Stimulated activated CD8-positive, alpha-beta memory T cell treated with anti-CD3 and anti-CD28 coated beads, Interleukin-2, amount 100 ng/mL, for 48 hours (primary cell): ENCODE measurements around the gene GAB3.
A peak's percentile ranks its signal among the peaks of the same experiment; 100 is the strongest.

ENCODE experiments used
- DNase-seq, 2 donors: peaks; one replicate each; pipeline ENCODE4 v3.0.0-alpha.2; 2020; ENCODE audit warnings: low read depth in 2 of 2

The GAB3 gene, protein sequence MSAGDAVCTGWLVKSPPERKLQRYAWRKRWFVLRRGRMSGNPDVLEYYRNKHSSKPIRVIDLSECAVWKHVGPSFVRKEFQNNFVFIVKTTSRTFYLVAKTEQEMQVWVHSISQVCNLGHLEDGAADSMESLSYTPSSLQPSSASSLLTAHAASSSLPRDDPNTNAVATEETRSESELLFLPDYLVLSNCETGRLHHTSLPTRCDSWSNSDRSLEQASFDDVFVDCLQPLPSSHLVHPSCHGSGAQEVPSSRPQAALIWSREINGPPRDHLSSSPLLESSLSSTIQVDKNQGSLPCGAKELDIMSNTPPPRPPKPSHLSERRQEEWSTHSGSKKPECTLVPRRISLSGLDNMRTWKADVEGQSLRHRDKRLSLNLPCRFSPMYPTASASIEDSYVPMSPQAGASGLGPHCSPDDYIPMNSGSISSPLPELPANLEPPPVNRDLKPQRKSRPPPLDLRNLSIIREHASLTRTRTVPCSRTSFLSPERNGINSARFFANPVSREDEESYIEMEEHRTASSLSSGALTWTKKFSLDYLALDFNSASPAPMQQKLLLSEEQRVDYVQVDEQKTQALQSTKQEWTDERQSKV

DNA sequence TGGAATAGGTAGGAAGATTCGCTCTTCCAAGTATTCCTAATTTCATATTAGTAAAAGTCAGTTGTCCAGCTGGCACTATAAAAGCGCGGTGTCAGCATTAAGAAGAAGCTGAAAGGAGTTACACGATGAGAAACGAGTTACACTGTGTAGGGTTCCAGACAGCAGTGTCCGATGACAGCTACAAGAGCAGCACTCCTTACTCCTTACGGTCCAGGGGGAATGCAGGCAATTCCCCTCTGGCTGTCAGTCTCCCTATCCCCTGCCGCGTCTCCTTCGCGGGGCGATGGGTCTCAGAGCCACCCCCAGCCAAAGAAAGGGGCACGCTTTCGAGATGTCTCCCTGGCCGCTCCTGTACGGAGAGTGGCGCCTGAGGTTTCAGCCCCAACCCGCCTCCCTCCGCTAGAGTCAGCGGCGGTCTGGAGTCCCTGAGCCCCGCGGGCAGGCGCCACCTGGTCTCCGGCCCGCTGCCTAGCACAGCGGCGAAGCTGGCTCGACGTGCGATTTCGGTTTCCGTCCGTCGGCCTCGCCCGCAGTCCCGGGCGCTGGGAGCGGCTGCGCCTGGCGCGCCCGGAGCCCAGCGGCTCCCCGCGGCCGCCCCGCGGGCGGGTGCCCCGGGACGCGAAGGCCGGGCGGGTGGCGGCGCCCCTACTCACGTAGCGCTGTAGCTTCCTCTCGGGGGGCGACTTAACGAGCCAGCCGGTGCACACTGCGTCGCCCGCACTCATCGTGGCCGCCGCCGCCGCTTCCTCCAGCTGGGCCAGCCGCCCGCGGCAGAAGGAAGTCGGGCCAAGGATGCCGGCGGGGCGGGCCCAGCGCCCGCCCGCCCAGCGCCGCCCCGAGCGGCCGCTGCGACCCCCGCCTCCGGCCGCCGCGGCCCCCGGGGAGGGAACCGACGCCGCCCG is at the start of gene GAB3:
Gene GAB3 (minus strand): TSS at position 777 of the 902 bp plus-strand sequence. CDS start 52 bp downstream, at position 725.
- DNase-seq: no peak

DNA sequence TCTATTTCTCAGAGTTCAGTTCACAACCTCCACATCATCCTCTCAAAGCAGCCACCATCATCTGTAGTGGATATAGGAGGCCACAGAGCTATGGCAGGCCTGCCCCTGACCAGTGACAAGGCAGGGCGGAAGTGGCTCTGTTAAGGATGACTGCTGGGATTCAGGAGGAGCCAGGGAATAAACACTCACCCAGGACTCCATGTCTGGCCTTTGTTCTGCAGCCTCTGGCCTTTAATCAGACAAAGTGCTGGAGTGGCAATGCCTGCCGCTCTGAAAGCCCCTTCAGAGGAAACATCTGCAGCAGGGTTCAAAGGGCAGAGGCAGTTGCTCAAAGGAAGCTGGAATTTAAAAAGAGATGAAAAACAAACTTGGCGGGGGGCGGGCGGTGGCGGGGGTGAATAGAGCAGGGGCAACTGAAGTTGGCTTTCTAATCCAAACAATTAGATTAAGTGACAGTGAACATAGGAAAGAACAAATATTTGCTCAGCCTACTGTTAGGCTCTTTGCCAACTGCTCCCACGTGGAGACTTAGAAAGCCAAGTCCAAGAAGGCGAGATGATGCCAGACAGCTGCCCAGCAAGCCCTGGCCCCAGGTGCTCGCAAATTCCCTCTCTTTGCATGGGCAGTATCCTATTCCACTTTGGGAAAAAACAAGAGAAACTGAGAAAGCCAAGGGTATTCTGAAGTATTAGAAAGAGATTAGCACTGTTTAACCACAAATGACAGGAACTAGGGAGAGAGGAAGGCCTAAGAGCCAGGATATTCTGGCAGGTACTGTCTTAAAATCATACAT is 48.9 kb upstream of the GAB3 start:
- DNase-seq: no peak

DNA sequence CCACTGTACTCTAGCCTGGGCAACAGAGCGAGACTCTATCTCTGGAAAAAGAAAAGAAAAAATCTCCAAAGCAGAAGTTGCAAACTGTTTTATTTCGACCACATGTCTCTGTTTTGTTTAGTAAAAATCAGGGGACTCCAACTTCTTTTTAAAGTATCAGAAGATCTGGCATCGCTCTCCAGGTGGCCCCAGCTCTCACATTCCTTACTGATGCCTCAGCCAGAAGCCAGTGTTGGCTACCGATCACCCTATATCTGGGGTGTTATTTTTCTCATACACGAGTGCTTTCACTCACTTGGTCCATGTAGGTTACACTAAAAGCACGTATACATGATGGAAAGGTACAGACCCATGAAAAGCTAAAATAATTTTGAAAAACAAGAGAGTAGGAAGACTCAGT is 46.1 kb upstream of the GAB3 start:
- no peak for DNase-seq

DNA sequence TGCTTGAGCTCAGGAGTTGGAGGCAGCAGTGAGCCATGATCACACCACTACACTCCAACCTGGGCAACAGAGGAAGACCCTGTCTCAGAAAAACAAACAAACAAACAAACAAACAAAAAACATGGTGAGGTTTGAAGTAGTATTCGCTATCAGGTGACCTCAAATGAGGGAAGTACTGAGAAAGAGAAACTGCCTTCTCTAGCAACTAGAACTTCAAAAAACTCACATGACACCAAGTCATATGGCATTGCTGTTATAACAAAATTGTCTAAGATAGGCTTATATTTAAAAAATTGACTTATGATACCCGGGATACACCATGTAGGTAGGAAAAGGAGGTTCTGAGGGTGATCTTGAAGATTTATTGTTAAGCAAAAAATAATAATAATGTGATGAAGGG is 44.1 kb upstream of the GAB3 start:
- no peak for DNase-seq

DNA sequence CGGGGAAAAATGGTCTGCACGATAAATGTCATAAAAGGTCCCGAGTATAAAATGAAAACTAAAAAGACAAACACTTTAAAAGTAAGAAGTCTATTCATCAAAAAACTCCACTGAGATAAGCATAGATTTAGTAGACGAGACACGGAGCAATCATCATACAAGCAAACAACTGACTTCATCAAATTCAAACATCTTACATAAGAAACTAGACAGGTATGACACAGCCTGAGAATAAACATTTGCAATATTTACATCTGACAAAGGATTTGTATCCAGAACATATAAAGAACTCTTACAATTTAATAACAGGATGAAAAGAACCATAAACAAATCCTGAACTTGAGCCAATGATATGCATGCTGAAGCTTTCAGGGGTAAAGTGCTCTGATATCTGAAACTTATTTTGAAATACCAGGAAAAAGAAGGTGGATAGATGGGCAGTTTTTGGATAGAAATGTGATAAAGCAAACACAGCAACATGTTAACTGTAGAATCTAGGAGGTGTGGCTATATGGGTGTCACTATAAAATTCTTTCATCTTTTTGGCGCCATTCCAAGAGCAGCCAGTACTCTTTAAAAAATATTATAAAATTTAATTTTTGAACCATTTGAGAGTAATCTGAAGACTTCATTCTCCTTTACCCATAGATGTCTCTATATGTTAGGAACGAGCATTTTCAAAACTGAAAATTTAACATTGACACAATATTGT is 42.4 kb upstream of the GAB3 start:
- DNase-seq: no peak

DNA sequence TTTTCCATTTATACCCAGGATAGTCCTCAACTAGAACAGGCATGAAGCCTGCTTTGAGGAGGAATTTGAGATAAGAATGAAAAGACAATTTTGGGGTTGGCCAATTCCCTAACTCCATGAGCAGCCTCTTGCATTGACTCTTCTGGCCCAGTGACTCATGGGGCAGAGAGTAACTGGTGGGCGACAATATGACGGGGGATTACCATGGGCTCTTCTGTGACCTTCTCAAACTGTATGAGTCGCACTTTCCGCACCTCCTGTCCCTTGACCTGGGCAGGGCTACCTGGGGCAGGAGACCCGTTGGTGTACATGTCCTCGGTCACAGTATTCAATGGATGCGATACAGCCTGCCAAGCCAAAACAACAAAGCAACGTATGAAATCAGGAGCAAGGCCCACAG is 41.1 kb upstream of the GAB3 start:
- no peak for DNase-seq

DNA sequence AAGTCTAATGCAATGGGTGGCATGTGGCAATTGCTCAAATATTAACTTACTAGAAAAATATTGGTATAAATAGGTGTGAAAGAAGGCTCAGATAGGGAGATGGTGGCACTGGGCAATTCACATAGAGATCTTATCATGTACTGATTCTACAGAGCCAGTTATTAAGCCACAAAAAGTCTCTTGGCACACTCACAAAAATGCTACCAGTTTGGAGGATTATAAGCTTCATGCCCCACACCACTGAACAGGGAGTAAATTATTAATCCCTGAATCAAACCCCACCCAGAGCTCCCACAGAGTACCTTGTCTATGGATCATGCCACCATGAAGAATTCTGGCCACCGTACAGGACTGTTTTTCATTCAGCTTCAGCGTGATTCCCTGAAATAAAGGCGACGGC is 40.6 kb upstream of the GAB3 start:
- no peak for DNase-seq

DNA sequence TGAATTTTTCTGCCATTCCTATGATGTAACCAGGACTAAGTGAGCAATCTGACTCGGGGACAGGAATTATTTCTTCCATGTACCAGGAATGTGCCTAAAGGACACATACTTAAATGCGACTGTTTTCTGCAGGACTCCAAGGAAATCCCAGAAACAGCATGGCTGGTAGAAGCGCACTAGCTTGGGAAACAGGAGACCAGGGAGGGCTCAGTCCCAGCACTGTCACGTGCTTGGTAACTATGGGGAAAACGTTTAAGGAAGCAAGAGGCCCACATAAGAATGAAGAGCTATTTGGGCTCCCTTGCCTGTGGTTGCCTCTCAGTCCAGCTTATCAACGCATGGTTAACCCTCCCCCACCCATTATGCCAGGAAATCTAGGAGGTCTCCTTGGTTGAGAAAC is 34.8 kb upstream of the GAB3 start:
- DNase-seq: no peak

DNA sequence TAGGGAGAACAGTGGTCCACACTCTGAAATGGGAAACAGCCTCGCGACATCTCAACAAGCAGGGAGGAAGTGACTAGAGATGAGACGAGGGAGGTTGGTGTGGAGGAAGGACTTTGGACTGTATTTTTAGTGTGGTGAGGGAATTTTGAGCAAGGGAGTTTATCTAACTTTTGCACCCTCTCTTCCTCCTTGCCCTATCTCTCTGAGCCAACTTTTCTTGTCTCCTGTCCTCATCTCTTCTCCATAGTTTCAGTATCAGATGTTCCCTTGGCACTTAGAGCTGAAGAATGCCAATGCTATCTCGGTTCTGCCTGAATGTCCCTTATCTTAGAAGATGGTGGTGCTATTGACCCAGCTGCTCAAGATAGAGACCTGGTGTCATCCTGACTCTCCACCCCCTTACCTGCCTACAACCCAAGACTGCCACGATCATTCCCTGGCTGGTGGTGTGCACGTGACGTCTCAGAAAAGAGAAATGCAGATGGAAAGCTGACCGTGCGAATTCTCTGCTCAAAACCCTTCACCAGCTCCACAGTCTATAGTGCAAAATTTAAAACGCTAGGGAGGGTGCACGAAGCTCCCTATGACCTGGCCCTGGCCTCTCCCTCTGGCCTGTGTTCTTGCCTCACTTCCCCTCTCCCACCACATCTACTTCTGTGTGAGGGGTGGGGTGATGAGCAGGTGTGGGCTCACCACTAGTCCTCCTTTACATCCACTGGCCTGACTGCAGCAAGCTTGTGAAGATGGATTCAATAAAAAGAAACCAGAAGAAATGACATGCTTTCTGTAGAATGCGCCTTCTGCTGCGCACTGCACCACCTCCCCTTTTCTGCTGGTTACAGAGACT is 33.5 kb upstream of the GAB3 start:
- DNase-seq: no peak

DNA sequence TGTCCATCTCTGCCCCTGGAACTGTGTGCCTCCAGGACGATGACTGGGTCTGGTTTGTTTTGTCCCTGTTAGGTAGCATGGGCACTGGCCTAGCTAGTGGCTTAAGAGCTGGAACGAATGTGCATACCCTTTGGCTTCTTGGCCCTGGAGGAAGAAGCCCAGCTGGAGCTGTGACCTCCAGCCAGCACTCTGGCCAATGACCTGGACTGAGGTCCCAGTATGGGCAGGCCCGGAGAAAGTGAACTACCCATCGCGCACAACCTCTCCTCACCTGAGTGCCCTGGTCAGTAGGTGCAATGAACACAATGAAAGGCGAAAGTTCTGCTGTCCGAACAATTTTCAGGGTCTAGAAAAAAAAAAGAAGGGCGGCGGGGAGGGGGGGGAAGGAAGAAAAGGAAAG is 30.1 kb upstream of the GAB3 start:
- no peak for DNase-seq

DNA sequence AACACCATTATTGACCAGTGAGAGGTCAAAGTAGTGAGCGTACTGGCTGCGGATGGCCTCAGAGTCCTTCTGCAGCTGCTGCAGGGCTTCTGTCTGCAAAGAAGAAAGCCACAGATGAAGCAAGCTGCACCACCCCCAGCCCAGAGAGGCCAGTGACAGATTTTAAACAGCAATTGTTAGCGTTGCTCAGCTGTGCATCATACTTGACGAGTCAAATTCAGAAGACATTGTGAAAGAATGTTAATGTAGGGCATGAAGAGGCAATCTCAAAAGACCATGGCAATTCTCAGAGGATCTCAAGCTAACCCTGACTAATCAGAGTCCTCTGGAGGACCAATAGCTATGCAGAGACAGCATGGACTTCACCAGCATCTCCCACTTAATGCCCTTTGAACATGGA is 28.4 kb upstream of the GAB3 start:
- no peak for DNase-seq

DNA sequence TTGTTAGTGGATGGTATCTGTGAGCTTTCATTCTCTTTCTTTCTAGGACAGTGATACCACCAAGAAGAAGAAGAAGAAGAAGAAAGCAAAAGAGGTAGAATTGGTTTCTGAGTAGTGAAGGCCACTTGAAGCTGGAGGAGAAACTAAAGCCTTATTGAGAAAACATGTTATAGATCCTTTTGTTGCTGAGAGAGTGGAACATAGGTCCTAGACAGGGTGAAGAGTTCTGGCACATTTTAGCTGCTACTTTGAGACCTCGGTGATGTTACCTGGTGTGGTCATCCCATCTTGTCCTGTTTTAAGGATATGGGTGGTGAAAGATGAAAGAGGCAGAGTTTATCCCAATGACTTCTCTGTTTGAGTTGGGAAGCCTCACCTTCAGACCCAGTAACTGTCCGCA is 25.9 kb upstream of the GAB3 start:
- DNase-seq: no peak

DNA sequence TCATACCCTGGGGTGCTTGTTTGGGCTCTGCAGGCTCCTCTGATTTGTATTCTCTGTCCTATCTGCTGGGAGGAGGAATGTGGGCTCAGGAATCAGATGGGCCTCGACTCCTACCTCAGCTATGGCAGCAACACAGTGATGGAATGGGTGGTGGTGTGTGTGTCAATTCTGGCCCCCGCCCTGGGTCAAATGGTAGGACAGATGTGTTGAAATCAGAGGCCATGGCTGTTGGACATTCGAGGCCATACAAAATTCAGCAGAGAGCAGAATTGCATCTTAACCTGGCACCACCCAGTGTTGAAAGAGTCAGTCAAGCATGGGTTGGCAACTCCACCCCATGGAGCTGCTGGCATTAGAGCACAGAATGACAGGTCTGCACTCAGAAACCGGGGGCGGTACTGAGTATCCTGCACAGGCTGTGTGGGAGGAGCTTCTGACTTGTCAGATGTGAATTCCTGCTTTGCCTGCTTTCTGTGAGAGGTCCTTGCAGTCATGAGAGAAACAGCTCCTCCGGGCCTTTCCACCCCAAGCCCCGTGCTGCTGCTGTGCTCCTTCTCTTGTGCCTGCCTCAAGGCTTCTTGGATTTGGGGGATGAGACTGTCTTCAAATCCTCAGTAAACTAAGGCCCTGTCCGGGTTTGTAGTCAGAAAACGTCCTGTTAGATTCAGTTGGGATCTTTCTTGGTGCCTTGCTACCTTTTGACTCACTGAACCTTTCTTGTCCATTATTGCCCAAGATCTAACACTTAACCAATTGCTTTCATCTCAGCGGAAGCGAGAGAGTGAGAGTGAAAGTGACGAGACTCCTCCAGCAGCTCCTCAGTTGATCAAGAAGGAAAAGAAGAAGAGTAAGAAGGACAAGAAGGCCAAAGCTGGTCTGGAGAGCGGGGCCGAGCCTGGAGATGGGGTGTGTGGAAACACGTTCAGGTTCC is 24.8 kb upstream of the GAB3 start:
- no peak for DNase-seq

DNA sequence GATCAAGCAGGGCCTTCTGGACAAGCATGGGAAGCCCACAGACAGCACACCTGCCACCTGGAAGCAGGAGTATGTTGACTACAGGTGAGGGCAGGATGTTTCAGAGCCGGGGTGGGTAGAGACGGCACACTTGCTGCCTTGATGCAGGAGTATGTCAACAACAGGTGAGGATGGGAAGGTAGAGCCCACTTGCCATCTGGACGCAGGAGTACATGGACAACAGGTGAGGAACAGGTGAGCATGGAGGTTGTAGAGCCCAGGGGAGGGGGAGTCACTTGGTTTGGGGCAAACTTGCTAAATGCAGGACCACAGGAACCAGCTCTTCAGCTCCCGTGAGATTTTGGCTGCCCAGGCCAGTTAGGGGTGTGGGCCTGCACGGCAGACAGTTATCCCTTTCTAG is 23.7 kb upstream of the GAB3 start:
- DNase-seq: no peak

DNA sequence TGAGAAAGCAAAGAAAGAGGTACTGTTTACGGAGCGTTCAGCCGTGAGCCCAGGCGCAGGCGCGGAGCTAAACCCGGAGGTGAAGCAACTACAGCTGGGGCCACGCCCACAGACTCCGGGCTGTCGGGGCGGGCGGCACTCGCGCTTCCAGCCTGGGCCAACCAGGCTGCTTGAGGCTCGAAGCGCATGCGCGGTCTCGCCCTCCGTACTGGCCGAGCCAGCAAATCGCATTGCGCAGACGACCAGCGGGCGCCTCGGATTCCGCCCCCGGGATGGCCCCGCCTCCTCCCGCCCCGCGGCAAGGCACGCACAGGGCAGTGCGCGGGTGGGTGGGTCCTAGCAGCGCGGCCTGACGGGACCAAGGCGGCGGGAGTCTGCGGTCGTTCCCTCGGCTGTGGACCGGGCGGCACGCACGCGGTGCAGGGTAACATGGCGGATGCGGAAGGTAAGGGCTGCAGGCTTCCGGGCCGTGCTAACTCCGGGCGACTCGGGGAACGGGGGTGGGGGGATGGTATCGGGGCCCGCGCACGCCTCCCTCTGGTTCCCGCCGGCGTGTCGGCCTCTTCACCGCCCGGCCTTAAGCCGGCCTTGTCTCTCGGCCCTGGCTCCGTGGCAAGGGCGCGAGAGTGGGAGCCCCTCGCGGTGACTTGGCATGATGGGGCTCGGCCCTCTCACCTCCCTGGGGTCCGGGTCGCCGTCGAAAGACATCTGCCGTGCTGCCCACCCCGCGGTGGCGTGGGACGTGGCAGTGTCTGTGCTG is 11.8 kb upstream of the GAB3 start, which contains the start of gene DKC1:
Gene DKC1 (plus strand): TSS at position 328 of the 760 bp plus-strand sequence. CDS start 102 bp downstream, at position 430.
- peak; percentile 91 to 93 for DNase-seq

DNA sequence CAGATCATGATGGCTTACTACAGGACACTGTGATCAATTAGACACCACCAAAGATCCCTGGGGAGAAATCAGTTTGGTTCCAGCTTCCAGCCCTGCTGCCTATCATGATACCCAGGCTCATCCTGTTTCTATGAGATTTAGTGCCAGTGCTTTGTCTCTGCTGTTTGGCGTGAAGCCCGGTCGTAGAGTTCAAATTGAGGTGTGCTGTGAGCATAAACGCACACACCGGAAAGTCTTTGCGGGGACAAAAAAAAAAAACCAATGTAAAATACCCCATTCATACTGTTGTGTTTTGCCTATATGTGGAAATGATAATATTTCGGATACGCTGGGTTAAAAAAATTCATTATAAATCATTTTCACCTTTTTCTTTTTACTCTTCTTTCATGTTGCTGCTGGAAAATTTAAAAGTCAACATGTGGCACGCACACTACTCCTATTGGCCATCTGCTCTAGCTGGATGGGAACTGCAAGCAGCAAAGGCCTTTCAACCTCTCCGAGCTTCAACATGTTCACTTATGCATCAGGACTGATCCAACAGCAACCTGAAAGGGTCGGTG is 11.2 kb upstream of the GAB3 start:
- DNase-seq: no peak

DNA sequence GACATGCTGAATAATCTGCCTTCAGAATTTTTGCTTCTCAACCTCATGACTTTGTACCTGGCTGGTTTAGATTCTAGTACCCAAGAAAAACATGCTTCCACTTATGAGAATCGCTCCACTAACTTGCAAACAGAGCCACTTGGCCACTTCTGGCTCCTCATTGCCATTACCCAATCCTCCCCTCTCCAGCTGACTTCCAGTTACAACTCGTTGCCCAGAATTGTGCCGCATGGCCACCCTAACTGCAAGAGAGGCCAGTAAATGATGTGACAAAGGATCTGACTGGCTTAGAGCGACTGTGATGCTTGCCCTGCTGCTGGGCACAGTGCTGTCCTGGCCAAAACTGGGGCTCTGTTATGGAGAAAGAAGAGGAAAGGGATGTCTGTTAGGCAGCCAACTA is 7.8 kb upstream of the GAB3 start:
- no peak for DNase-seq
